T-helper 2 cell (primary cell): Measurements from ENCODE around the gene PYGO2.
A peak's percentile ranks its signal among the peaks of the same experiment; 100 is the strongest.
"Not testable (repeated sequence)": the region's sequence is repeated elsewhere in the genome, so short reads cannot be mapped to it uniquely, and the experiment has no call there.

Experiments
- DNase-seq, 5 experiments: peaks; one replicate each; pipeline versions ENCODE4 v3.0.0 to v3.0.0-alpha.2; 2012 to 2022

Gene PYGO2

GRCh38 chr1:154940213-154940560 lies 21.4 kb downstream of the PYGO2 start:
- DNase-seq: no peak

DNA sequence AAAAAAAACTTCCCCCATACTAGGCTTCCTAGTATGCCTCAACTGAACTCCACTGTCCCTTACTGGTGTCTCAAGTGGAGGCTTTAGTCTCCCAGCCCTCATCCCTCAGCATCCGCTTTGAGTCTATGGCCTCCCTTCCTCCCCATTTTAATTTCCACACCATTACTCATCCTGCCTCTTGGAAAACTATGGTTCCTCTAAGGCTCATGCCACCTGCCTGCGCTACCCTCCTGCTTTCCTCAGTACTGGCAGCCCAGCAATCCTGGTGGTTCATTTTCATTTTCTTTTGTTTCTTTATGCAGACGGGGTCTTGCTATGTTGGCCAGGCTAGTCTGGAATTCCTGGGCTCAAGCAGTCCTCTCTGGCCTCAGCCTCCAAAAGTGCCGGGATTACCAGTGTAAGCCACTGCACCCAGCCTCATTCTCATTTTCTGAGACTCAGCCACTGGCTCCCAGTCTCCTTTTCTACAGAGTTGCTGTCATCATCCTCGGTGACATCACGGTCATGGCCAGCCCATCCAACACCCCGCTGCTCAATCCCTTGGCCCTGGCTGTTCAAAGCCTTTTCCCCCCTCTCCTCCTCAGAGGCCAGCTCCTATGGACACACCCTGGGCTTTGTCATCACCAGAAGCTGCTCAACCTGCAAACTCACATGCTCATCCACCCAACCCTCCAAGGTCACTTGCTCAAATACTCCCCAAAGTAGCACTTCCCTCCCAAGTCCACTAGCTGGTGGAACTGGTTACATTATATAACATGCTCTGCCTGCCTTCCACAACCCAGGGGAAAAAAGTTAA lies 22.8 kb downstream of the PYGO2 start:
- DNase-seq: no peak

DNA sequence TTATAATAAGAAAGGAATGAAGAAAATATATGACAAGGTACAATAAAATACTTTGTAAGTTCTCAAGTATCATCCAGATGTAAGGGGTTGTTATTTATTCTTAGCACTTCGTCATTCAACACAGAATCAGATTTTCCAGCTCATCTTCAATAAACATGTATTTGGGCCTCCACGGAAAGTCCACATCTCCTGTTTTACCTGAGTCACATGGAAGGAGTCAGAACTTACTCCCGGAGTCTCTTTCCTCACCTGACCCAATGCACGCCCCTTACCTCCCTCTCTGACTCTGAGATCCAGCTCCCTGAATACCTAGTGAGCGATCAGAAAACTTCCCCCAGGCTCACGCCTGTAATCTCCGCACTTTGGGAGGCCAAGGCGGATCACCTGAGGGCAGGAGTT lies 23.6 kb downstream of the PYGO2 start:
- no peak for DNase-seq

DNA sequence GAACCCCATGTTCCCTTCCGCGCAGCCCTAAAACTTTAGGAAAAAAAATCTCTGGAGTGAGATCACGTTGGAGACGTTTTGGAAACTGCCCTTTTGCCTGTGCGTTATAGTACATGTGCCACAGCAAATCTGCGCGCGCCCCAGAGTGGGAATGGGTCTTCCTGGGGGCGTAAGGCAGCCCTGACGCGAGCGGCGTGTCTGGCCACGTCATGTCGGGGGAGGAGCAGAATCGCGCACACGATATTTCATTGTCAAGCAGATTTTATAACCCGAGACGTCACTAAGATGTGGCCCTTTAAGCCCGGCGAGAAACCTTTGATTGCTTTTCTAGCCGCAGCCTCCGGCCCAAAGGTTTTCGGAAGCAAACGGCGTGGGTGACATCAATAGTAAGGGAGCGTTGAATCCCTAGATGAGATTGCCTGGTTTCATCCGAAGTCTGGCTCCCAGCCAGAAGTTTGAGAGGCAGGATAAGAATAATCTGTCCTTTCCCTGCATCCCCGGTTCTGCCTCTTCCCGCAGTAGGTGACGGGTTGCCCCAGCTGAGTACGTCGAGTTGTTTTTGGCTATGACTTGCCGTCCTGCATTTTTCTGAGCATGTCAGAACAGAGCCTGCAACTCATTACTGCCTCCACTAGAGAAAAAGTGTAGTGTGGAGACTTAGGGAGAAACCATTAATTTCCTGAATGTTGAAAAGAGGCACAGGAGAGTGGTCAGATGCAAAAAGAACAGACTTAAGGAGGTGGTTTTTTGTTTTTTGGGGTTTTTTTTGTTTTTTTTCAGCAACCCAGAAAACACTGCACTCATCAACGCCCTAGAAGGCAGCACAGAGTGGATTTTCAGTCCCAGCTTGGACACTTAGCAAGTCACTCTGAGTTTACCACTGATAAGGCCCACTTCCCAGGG lies 24.2 kb downstream of the PYGO2 start:
- DNase-seq: peak; percentile 78 to 98 (median 91)

- peak; percentile 86 to 97 (median 94) for DNase-seq
These were observed 25.0 kb downstream of the PYGO2 start, which contains the start of gene PMVK for GRCh38 chr1:154936555-154937084. PMVK (minus strand) TSS chr1:154936719; CDS start chr1:154936685, 34 bp downstream.

GRCh38 chr1:154935749-154936554 lies 25.6 kb downstream of the PYGO2 start:
- peak in 2 of 5 experiments; percentile 18 to 58 for DNase-seq

DNA sequence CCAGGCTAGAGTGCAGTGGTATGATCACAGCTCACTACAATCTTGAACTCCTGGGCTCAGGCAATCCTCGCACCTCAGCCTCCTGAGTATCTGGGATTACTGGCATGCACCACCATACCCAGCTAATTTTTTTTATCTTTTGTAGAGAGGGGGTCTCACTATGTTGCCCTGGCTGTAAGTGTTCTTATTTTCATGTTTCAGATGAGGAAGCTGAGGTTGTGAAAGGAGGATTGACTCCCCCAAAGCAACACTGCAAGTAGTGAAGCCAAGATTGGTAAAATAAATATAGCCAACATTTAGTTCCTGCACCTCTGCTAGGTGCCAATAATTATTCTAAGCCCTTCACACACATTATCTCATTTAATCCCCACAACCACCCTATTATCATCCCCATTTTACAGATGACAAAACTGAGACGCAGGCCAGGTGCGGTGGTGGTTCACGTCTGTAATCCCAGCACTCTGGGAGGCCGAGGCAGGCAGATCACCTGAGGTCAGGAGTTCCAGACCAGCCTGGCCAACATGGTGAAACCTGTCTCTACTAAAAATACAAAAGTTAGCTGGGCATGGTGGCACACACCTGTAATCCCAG lies 27.1 kb downstream of the PYGO2 start:
- DNase-seq: no peak

- DNase-seq: no peak
These were observed 29.6 kb downstream of the PYGO2 start for GRCh38 chr1:154931940-154932487.

DNA sequence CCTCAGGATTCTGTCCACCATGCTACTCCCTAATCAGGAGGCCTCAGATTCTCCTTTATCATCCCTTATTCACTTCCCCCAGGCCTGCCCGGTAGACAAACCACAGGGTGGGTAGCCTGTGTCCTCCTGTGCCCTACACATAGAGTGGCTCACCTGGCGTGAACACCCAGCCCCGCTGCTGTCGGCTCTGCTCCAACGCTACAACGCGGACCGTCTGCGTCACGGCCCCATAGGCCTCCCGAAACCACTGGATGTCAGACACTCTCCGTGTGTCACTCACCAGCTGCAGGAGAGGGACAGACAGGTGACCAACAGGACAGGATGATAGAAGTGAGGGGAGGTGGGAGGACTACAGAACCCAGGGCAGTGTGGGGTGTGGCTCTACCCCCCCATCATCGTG lies 35.4 kb downstream of the PYGO2 start:
- no peak for DNase-seq

- DNase-seq: no peak
These were observed 36.0 kb downstream of the PYGO2 start for GRCh38 chr1:154925335-154926170.

DNA sequence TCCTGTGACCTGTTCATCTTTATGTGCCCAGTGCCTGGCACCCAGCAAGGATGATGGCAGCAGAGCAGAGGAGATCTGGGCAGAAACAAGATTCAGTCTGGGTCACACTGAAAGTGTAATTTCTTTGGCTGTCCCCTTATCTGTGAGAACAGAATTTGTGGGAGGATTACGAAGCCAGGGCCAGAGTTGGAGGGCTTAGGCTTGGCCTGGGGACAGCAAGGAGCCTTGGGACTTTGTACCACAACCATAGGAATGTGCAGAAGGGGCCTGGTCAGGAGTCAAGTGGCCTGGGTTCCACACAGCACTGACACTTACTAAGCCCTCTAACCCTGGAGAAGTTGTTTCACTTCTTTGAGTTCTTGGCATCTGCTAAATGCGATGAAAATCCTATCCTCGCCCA lies 37.9 kb downstream of the PYGO2 start:
- DNase-seq: no peak

- DNase-seq: no peak
These were observed 48.3 kb downstream of the PYGO2 start for GRCh38 chr1:154913273-154913672.

- DNase-seq: no peak
These were observed 48.8 kb downstream of the PYGO2 start for GRCh38 chr1:154912755-154913154.

DNA sequence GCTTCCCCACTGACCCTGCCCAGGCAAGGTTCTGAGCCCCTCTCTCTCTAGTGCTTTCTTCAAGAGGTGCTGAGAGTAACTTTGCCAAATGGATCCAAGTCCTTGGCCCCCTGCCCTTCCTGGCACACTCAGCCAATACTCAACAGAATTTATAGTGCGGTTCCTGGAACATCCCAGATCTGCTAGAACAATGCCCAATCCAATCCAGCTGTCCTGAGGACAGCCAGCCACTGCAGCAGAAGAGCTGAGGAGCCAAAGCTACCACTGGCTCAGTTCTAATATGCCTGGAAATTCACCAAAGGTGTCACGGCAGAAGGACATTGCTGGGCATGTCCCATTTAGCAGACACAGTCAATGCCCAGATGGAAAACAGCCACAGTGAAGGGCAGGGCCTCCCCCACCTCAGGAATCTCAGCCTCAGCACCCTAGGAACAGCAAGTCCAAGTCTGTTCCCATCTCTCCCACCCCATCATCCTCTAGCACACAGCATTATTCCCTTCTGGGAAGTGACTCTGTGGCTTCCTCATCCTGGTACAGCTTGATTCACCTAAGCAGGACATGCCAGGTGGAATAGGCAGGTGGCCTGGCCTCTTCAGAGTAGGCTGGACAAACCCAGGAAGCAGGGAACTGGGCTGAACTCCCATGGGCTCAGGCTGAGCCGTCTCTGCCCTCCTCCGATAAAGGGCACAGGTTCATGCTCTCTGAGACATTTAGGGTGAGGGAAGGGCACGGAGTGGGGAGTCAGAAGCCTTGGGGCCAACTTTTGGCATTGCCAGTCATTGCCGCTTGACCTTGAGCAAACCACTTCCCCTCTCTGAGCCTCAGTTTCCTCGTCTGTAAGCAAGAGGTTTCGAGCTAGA lies 49.7 kb downstream of the PYGO2 start:
- DNase-seq: no peak

DNA sequence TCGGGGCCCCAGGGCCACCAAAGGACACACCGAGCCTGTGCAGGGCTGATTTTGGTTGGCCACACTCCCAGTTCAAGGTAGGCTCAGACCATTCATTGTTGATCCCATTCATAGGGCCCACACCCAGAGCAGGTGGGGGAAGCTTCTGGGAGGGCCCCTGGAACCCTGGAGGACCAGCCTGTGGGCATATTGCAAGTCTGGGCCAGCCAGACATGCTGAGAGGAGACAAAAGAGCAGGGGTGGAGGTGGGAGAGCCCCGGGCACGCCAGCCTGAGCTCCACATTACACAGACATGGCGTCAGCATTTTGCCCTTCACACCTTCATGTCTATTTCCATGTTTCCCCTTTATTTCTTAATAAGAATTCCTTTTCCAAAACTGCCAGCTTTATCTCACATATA lies 50.7 kb downstream of the PYGO2 start:
- no peak for DNase-seq

DNA sequence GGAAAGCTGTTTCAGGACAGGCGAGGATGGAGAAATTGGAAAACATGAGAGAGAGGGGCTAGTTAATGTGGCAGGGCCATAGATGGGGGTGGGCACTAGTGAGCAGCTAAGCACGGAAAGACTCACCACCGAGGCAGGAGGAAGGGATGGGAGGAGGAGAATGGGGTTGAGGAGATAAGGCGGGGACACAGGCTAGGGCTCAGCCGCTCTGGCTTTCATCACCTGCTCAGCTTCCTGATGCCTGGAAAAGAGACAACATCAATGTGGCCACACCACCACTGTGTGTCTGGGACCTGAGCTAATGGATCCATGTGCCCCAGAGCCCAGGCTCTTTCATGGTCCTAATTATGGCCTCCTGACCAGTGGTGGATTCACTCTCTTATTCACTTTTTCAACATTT lies 52.6 kb downstream of the PYGO2 start:
- no peak for DNase-seq

DNA sequence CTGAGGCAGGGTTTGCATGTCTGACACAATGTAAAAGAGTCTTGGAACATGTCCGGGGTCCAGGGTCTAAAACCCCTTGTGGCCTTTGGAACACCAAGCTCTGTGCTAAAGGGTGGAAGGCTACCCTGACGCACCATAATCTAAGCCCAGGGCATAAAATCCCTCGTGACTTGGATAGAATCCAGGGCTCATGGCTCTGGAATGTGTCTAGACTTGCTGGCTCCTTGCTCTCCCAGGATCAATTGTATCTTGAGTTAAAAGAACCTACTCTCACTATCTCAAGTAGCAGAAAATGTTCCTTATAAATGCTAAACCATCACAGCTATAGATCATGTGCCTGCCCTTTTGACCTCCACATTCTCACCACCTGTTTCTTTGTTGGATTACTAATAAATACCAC lies 53.5 kb downstream of the PYGO2 start:
- DNase-seq: not testable (repeated sequence)
